Stimulated activated CD4-positive, alpha-beta T cell treated with anti-CD3 and anti-CD28 coated beads, Interleukin-15, amount 100 ng/mL, for 24 hours (primary cell): ENCODE data around the gene TMPRSS9.
"Not testable (repeated sequence)": the region's sequence is repeated elsewhere in the genome, so short reads cannot be mapped to it uniquely, and the experiment has no call there.

Experiments used
- DNase-seq: peaks from one replicate; pipeline ENCODE4 v3.0.0-alpha.2; 2020

Gene TMPRSS9

DNA sequence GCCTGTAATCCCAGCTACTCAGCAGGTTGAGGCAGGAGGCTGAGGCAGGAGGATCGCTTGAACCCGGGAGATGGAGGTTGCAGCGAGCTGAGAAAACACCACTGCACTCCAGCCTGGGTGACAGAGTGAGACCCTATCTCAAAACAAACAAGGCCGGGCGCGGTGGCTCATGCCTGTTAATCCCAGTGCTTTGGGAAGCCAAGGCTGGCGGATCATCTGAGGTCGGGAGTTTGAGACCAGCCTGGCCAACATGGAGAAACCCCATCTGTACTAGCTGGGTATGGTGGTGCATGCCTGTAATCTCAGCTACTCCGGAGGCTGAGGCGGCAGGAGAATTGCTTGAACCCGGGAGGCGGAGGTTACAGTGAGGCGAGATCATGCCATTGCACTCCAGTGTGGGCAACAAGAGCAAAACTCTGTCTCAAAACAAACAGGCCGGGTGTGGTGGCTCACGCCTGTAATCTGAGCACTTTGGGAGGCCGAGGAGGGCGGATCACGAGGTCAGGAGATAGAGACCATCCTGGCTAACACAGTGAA lies 35.3 kb downstream of the TMPRSS9 start:
- not testable (repeated sequence) for DNase-seq

DNA sequence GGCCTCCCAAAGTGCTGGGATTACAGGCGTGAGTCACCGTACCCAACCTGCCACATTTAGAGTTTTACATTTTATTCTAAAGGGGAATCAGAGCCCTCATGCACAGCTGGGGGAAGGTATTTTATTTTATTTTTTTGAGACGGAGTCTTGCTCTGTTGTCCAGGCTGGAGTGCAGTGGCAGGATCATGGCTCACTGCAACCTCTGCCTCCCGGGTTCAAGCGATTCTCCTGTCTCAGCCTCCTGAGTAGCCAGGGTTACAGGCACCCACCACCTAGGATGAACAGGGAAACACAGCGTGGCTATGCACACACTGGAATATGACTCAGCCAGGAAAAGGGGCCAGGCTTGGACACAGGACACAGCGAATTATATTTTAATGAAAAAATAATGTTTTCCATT lies 37.1 kb downstream of the TMPRSS9 start:
- not testable (repeated sequence) for DNase-seq

DNA sequence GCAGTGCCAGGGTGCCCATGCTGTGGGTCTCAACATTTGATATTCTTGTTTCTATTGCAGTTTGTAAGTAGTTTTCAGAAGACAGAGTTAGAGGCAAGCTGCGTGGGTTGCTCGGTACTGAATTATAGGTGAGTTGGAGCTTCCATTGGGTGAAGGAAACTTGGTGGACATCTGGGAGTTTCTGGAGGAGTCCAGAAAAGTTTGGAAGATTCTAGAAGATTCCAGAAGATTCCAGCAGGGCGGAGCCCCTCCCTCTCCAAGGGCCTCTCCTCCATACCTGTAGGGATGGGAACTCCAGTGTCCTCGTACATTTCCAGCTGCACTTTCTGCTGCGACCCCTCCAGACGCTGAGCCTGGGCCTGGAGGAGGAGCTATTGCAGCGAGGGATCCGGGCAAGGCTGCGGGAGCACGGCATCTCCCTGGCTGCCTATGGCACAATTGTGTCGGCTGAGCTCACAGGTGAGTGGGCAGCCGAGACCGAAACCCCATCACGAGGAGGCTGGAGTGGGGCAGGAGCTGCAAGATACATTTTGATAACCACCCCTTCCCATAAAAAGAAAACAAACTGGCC lies 38.8 kb downstream of the TMPRSS9 start:
- no peak for DNase-seq

DNA sequence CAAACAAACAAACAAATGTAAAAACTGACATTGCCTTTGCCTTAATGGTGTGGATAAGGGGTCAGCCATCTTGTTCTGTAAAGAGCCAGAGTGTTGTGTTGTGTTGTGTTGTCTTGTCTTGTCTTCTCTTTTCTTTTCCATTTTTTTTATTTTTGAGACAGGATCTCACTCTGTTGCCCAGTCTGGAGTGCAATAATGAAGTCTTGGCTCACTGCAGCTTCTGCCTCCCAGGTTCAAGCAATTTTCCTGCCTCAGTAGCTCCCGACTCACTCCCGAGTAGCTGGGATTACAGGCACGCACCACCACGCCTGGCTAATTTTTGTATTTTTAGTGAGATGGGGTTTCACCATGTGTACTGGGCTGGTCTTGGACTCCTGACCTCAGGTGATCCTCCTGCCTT lies 39.5 kb downstream of the TMPRSS9 start:
- DNase-seq: no peak

DNA sequence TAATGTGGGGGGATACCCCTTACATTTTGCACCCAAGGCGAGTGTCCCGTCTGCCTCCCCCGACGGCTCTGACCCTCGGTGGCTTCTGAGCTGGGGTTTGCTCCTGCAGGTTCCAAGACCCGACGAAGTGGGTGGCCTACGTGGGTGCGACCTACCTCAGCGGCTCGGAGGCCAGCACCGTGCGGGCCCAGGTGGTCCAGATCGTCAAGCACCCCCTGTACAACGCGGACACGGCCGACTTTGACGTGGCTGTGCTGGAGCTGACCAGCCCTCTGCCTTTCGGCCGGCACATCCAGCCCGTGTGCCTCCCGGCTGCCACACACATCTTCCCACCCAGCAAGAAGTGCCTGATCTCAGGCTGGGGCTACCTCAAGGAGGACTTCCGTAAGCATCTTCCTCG lies 48.2 kb downstream of the TMPRSS9 start:
- DNase-seq: no peak

DNA sequence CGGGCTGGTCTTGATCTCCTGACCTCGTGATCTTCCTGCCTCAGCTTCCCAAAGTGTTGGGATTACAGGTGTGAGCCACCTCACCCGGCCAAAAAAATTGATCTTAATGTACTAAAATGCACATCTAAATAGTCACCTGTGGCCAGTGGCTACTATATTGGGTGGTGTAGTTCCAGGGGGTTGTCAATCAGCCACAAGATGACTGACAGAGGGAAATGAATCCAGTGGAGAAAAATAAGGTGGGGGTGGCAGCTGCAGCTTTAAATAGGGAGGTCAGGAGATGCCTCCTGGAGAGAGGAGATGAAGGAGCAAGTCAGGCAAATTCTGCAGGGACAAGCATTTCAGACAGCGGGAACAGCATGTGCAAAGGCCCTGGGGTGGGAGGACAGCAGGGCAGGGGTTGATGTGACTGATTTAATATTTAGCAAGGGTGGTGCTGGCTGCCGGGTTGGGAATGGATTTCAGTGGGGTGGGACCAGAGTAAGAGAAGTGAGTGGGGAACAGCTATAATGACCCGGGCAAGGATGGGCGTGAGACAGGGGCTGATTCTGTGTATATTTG lies 49.4 kb downstream of the TMPRSS9 start:
- DNase-seq: no peak

DNA sequence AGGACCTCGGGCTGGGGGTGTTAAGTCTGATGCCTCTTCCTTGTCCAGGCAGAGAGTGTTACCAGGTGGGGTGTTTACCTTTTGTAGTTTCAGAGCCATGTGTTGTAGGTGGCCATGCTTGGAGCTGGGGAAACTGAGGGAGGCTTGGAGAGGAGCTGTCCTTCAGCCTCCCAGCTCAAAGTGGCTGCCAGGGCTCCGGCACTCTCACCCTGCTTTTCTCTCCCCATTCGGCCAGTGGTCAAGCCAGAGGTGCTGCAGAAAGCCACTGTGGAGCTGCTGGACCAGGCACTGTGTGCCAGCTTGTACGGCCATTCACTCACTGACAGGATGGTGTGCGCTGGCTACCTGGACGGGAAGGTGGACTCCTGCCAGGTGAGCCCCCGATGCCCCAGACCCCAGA lies 50.0 kb downstream of the TMPRSS9 start:
- no peak for DNase-seq

DNA sequence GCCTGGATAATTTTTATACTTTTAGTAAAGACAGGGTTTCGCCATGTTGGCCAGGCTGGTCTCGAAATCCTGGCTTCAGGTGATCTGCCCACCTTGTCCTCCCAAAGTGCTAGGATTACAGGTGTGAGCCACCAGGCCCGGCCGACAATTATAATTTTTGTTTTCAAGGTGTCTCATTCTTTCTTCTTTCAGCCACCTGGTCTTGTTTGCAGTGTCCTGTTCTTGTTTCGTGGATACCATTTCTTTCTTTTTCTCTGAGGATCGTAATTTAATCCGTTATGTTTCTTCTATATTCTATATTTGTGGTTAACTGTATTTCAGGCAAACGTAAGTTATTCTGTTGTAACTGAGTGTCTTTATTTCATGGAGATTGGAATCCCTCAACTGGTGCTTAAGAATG lies 51.6 kb downstream of the TMPRSS9 start:
- no peak for DNase-seq

DNA sequence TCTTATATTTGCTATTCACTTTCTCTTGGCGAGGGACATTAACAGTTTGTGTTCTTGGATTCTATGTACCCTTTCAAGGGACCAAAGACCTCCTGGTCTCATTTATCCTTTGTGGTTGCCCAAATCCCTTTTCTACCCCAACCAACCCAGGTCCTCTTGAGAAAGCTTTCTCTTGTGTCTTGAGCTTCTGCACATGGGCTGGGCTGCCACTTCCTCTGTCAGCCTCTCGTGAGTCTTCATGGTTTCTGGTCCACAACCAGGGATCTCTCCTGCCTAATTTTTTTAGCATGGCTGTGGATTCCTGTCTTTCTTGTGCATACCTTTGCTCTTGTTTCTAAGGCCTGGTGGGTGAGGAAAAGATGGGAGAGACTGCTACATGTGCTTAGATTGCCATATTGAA lies 52.4 kb downstream of the TMPRSS9 start:
- no peak for DNase-seq

DNA sequence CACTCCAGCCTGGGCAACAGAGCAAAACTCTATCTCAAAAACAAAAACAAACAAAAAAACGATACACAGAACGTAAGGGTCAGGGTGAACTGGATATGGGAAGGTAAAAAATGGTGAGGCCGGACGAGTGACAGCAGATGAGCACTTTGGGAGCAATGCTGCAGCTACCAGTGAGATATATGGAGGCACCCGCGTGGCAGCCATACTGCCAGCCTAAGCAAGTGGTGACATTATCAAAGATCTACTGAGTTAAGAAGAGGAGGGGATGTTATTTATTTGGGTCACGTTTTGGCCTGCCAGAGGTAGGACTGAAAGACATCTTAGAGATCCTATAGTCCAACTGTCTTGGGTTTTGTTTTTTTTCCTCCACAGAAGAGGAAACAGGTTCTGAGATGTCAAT lies 53.1 kb downstream of the TMPRSS9 start:
- DNase-seq: no peak

DNA sequence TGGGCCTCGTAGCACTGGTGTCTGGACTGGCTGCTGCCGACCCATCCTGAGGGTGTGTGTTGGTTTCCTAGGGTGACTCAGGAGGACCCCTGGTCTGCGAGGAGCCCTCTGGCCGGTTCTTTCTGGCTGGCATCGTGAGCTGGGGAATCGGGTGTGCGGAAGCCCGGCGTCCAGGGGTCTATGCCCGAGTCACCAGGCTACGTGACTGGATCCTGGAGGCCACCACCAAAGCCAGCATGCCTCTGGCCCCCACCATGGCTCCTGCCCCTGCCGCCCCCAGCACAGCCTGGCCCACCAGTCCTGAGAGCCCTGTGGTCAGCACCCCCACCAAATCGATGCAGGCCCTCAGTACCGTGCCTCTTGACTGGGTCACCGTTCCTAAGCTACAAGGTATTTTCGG lies 53.6 kb downstream of the TMPRSS9 start:
- no peak for DNase-seq

DNA sequence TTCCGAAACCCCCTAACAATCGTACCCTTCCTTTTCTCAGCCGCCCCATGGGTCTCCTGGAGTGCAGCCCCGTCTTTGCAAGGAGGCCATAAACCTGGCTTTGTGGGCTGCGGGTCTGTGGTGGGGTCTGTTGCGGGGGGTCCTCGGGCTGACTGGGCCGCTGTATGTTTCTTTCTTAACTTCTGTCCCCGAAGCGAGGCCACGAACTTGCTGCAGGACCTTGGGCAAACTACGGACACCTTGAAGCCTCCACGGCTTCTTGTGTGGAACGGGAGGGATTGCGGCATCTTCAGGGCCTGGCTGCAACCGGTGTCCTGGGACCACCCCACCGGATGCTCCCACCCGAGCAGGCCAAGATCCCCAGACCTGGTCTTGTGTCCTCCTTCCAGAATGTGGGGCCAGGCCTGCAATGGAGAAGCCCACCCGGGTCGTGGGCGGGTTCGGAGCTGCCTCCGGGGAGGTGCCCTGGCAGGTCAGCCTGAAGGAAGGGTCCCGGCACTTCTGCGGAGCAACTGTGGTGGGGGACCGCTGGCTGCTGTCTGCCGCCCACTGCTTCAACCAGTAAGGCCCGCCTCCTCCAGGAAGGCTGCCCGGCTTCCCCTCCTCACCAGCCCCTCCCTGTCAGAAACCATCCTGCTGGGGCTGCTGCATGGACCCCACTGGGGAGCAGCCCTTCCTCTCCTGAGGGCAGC lies 55.4 kb downstream of the TMPRSS9 start:
- DNase-seq: no peak

DNA sequence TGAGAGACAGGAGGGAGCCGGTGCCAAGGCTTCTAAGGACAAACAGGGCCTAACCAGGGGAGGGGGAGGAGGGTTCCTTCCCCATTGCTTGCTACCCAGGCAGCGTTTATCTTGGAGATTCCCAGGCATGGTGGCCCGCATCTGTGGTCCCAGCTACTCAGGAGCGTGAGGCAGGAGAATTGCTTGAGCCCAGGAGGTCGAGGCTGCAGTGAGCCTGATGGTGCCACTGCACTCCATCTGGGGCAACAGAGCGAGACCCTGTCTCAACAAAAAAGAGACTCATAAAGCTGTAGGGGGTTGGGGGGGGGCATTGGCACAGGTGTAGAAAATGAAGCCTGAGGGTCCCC lies 55.9 kb downstream of the TMPRSS9 start:
- no peak for DNase-seq

DNA sequence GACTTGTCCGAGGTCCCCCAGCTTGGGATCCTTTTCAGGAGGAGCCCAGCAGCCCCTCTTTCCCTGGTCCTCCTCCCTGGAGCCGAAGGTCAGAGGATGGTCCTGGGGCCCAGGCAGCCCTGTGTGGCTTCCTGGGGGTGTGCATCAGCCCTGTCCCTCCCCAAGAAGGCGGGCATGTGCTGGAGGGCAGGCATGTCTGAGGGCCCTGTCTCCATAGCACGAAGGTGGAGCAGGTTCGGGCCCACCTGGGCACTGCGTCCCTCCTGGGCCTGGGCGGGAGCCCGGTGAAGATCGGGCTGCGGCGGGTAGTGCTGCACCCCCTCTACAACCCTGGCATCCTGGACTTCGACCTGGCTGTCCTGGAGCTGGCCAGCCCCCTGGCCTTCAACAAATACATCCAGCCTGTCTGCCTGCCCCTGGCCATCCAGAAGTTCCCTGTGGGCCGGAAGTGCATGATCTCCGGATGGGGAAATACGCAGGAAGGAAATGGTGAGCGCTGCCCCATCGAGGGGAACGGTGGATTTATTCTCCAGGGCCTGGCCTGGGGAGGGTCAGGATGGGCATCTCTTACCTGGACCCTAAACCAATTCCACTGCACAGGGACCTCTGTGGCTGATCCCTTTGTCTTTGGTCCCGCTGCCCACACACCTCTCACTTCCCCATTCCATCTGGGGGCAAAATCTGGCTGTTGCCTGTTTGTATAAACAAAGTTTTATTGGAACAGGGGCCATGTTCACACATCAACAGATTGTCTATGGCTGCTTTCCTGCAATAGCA lies 56.4 kb downstream of the TMPRSS9 start:
- no peak for DNase-seq

DNA sequence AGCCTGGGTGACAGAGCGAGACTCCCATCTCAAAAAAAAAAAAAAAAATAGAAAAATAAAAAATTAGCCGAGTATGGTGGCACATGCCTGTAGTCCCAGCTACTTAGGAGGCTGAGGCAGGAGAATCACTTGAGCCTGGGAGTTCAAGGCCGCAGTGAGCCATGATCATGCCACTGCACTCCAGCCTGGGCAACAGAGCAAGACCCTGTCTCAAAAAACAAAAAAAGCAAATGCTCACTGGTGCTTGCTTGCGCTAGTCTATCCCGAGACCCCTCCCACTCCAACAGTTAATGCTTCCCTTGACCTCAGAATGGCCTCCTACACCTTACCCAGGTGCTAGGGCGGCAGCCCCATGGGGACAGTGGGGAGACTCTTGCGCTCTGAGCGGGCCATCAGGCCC lies 57.4 kb downstream of the TMPRSS9 start:
- not testable (repeated sequence) for DNase-seq

DNA sequence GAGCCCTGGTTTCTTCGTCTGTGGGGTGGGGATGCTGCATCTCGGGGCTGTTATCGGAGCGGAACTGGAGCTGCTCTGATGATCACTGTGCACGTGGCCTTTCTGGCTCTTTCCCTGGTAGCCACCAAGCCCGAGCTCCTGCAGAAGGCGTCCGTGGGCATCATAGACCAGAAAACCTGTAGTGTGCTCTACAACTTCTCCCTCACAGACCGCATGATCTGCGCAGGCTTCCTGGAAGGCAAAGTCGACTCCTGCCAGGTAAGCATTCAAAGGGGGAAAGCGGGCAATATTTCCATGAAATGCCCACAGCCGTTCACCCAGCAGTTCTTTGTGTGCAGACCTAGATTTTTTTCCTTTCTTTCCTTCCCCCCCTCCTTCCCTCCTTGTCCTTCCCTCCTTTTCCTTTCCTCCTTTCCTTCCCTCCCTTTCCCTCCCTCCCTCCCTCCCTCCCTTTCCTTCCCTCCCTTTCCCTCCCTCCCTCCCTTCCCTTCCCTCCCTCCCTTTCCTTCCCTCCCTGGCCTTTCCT lies 57.9 kb downstream of the TMPRSS9 start:
- DNase-seq: no peak

DNA sequence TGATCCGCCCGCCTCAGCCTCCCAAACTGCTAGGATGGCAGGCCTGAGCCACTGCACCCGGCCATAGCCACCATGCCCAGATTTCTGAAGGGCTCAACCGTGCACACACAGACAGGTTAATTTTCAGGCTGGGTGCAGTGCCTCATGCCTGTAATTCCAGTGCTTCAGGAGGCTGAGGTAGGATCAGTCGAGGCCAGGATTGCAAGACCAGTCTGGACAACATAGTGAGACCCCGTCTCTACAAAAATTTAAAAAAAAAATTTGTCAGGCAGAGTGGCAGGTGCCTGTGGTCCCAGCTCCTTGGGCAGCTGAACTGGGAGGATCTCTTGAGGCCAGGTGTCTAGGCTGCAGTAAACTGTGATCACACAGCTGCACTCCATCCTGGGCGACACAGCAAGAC lies 59.7 kb downstream of the TMPRSS9 start:
- DNase-seq: no peak

DNA sequence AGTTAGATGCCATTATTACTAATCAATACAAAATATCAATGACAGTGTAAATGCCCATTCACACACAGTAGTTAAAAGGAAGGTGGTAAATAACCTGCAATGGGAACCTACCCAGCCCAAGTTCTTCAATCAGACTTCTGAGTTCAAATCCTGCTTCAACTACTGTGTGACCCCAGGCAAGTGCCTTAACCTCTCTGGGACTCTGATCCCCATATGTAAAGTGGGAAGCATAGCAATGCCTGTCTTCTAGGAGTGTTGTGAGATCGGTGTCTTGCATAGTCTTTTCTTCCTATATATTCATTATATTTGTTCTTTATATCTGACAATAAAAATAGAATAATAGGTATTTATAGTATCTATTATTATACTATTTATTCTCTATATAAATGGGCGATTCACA lies 60.4 kb downstream of the TMPRSS9 start:
- no peak for DNase-seq

DNA sequence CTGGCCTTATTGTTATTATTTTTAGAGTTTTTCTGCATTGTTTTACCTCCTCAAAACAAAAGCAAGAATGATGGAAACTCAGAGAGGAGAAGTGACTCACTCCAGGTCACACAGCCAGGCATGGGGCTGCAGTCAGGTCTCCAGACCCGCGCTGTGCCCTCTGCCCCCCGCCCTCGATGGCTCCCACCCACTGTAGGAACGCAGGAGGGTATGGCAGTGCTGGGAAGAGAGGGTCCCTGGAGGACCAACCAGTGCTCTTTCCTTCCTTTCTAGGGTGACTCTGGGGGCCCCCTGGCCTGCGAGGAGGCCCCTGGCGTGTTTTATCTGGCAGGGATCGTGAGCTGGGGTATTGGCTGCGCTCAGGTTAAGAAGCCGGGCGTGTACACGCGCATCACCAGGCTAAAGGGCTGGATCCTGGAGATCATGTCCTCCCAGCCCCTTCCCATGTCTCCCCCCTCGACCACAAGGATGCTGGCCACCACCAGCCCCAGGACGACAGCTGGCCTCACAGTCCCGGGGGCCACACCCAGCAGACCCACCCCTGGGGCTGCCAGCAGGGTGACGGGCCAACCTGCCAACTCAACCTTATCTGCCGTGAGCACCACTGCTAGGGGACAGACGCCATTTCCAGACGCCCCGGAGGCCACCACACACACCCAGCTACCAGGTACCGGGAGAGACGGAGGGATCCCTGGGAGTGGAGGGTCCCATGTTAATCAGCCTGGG lies 61.7 kb downstream of the TMPRSS9 start:
- no peak for DNase-seq

DNA sequence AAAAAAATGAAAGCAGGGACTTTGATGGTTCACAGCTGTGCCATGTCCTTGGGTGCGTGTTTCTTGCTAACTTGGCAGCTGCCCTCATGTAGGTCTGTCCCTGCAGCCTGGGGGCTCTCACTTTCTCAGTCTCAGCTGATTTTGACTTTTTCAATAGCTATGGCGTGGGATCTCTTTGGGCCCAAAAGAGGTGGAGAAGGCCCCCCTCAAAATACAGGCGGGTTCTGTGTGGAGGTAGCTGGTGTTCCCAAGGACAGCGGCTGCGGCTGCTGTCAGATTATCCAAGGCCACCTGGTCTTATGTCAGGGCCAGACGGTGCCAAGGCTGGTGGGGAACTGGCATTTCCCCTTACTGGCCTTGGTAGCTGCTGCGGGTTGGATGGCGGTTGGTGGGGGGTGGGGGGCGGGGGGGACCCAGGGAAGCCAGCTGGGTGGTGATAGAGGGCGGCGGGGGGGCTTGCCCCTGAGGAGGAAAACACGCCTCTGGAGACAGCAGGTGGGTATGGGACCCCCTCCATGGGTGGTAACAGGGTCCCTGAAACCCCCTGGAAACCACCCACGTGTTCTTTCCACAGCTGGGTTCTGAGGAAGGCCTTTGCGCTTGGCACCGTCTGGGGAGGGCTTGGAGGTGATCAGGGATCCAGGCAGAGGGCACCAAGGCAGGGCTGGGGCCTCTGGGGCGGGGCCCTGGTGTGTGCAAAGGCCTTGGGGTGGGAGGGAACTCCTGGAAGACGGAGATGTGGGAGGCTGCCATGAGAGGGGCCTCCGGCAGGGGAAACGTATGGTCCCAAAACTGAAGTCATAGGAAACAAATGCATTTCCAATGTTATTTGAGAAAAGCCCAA lies 63.2 kb downstream of the TMPRSS9 start:
- DNase-seq: no peak

DNA sequence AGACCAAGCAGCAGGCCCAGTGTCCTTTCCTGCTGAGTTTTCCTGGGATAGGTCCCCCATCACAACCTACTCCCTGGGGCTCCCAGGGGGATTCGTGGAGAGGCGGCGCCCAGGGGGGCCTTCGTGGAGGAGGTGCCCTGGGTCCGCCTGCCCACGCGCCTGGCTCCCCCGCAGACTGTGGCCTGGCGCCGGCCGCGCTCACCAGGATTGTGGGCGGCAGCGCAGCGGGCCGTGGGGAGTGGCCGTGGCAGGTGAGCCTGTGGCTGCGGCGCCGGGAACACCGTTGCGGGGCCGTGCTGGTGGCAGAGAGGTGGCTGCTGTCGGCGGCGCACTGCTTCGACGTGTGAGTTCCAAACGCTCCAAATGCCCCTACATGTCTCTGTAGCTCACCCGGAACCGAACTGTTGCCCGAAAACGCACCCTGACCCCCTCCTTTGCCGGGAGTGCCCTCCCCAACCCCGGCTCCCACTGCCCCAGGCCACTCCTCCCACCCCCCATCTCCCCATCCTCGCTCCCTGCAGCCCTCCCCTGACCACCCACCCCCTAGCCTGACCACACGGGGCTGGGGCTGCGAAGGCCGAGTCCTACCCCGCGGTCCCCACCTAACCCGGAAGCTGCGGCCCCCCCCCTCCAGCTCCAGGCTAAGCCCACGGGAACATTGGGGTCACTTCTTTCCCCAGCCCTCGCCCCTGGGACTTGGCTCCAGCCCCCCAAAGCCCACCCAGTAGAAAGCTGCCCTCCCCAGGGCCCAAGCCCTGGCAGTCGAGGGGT lies 64.0 kb downstream of the TMPRSS9 start:
- no peak for DNase-seq
